Choroid plexus epithelial cell (primary cell): ENCODE measurements around the gene MKLN1.

ENCODE experiments used
- DNase-seq: peaks from one replicate; pipeline ENCODE4 v3.0.0-alpha.2; 2010; ENCODE audit warnings: low read depth
- H3K4me3 ChIP-seq: 2 replicates; pipeline ENCODE4 v1.5.1; 2011; ENCODE audit warnings: low read depth, mild to moderate bottlenecking, control low read depth, low read length, moderate library complexity
- TF ChIP-seq, protein P1 (sequence below): conservative IDR thresholded peaks from 2 replicates; pipeline ENCODE4 v1.5.1; 2011; ENCODE audit warnings: low read depth, mild to moderate bottlenecking, control low read depth, inconsistent platforms, low read length, moderate library complexity

MKLN1 gene

DNA sequence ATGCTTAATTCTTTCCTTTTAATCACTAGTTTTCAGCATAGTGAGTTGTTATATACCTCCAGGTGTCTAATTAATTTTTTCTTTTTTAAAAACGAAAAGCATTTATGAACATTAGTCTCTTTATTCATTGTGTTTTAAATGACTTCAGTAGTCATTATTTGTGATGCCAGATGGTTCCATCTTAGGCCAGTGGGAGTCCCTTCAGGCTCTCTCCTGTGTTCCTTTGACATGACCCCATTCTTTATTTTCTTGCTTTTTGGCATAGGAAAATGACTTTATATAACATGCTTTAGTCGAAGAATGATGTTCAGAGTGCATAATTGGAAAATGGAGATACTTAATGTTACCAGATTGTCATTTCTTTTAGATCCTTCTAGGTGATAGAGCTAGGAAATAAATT, 24.4 kb downstream of the MKLN1 start:
- TF ChIP-seq, protein P1, sequence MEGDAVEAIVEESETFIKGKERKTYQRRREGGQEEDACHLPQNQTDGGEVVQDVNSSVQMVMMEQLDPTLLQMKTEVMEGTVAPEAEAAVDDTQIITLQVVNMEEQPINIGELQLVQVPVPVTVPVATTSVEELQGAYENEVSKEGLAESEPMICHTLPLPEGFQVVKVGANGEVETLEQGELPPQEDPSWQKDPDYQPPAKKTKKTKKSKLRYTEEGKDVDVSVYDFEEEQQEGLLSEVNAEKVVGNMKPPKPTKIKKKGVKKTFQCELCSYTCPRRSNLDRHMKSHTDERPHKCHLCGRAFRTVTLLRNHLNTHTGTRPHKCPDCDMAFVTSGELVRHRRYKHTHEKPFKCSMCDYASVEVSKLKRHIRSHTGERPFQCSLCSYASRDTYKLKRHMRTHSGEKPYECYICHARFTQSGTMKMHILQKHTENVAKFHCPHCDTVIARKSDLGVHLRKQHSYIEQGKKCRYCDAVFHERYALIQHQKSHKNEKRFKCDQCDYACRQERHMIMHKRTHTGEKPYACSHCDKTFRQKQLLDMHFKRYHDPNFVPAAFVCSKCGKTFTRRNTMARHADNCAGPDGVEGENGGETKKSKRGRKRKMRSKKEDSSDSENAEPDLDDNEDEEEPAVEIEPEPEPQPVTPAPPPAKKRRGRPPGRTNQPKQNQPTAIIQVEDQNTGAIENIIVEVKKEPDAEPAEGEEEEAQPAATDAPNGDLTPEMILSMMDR: no peak
- no peak overlapping the region for H3K4me3 ChIP-seq
- no peak for DNase-seq

DNA sequence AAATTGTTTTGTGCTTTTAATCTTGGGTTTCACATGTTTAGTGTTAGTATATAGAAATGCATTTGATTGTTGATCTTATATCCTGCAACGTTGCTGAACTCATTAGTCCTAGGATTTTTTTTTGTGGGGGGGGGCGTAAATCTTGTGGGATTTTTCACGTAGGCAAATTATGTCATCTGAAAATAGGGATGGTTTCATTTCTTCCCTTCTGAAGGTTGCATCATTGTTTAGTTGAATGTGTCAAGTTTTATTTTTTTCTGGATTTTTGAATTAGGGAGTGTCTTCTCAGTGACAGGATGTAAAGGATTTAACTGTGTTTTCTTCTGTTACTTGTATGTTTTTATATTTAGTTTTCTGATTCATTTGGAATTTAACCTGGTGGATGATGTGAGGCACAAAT, 26.7 kb downstream of the MKLN1 start:
- no peak overlapping the region for H3K4me3 ChIP-seq
- TF ChIP-seq, protein P1: no peak
- no peak for DNase-seq

DNA sequence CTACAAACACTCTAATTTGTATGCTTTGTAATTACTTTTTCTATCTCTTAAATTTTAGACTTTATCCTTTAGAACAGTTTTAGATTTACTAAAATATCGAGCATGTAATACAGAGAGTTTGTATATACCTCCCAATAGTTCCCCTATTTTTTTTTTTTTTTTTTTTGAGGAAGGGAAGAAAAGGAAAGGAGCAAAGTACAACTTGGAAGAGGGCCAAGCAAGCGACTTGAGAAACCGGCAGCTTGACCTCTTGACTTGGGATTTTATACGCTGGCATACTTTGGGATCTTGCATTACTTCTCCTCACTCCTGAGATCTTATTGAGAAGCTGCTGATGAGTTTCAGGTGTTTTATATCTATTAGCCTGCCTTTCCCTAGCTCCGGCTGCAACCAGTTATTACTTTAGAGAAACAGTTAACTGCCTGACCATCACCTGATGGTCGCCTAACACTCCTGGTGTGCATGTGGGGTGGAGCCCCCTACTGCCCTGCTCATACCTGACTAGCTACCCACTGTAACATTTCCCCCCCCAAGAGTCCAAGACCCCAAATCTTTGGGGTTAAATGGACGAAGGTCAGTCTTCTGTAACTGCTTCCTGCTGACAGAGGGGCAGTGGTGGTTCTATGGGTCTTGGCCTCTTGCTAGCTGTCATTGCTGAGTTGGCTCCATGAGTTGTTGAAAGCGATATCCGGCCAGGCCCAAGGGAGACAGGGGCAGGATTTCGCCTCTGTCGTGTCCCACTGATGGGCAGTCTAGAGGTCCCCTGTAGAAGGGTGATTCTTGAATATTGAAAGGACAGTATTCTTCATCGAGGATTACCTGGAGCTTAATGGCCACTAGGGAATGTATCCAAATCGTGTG, 28.5 kb downstream of the MKLN1 start:
- TF ChIP-seq, protein P1: no peak
- DNase-seq: peak; percentile 35
- no peak overlapping the region for H3K4me3 ChIP-seq

DNA sequence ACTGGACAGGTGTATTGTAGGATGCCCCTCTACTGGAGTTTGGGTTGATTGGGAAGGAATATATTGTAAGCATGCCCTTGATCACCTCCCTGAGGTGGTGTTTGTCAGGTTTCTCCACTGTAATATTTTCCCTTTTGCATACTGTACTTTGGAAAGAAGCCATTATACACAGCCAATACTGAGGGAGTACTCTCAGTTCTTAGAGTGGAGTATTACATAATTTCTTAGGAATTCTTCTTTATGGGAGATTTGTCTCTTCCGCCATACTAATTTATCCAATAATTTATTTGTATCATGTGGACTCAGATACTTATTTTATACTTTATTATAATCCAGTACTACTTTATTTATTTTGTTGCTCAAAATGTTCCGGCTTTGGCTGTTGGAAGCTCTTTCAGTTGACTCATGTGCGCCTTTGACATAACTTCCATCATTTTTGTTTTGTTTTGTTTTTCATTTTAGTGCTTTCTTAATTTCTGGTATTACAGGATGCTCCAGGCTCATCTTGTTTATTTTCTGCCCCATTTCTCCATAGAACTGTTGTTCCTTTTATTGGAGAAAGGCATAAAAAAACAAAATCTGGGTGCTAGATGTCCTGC, 29.7 kb downstream of the MKLN1 start:
- TF ChIP-seq, protein P1: no peak
- peak; percentile 48 for DNase-seq
- H3K4me3 ChIP-seq: no peak overlapping the region

DNA sequence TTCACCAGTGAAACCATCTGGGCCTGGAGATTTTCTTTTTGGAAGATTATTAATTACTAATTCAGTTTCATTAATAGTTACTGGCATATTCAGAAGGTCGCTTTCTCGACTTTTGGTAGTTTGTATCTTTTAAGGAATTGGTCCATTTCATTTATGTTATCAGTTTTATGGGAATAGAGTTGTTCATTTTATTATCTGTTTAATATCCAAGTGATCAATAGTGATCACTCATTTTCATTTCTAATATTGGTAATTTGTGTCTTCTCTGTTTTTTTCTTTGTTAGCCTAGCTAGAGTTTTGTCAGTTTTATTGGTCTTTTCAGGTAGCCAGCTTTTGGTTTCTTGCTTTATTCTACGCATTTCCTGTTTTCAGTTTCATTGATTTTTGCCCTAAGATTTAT, 31.0 kb downstream of the MKLN1 start:
- TF ChIP-seq, protein P1: no peak

DNA sequence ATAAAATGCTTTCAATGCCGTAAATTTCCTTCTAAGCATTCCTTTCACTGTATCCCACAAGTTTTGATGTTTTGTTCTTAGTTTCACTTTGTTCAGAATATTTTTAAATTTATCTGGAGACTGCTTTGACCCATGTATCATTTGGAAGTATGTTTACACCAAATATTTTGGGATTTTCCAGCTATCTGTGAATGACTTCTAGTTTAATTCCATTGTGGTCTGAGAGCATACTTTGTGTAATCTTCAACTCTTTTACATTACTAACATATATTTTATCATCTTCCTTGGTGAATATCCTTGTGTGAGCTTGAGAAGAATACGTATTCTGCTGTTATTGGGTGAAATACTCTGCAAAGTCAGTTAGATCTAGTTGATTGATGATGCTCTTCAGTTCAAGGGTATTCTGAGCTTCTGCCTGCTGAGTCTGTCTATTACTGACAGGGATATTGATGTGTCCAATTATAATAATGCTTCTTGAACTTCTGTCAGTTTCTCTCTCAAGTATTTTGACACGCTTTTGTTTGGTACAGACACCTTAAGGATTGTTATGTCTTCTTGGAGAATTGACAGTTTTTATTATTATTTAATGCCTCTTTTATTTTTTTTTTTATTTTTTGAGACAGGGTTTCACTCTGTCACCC, 31.6 kb downstream of the MKLN1 start:
- no peak overlapping the region for H3K4me3 ChIP-seq
- TF ChIP-seq, protein P1: no peak
- DNase-seq: no peak

More for the DNA sequence above, 31.0 kb downstream of the MKLN1 start:
- no peak overlapping the region for H3K4me3 ChIP-seq
- DNase-seq: no peak

DNA sequence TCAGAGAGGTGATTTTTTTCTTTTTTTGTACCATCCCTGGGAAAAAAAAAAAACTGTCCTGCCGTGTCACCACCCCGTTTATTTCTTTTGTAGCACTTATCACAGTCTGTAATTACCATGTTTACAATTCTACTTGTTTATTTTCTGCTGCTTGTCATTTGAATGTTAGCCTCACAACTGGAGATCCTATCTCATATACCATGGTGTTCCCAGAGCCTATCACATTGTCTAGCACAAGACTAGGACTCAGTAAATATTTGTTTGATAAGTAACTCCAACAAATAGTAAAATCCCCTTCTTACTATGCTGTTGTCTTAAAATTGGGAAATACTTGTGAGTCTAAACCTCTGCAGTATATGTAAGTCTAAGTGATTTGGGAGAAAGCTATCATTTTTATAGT, 36.0 kb downstream of the MKLN1 start:
- H3K4me3 ChIP-seq: no peak overlapping the region
- TF ChIP-seq, protein P1: no peak
- no peak for DNase-seq
